ENCODE results near the gene TMC4.
A peak's percentile ranks its signal among the peaks of the same experiment; 100 is the strongest.

TMC4 gene

GRCh38 chr19:54133312-54133956 is 39.5 kb downstream of the TMC4 start:
- DNase-seq (ENCODE audit: low read depth) = no peak

GRCh38 chr19:54129617-54129996 is 43.4 kb downstream of the TMC4 start:
- DNase-seq (ENCODE audit: low read depth) = no peak

GRCh38 chr19:54128796-54129616 is 44.0 kb downstream of the TMC4 start:
- no peak for DNase-seq (ENCODE audit: low read depth)

- DNase-seq (ENCODE audit: low read depth) = no peak
These were observed 44.6 kb downstream of the TMC4 start for GRCh38 chr19:54128441-54128725.

GRCh38 chr19:54127688-54128440 is 45.1 kb downstream of the TMC4 start:
- no peak for DNase-seq (ENCODE audit: low read depth)

- no peak for DNase-seq (ENCODE audit: low read depth)
These were observed 47.2 kb downstream of the TMC4 start for GRCh38 chr19:54125713-54126112.

GRCh38 chr19:54124393-54124792 is 48.6 kb downstream of the TMC4 start:
- no peak for DNase-seq (ENCODE audit: low read depth)

- DNase-seq (ENCODE audit: low read depth) = no peak
These were observed 49.3 kb downstream of the TMC4 start for GRCh38 chr19:54123682-54124081.

- DNase-seq (ENCODE audit: low read depth) = no peak
These were observed 51.7 kb downstream of the TMC4 start for GRCh38 chr19:54121259-54121658.

- peak; percentile 90 for DNase-seq (ENCODE audit: low read depth)
These were observed 57.6 kb downstream of the TMC4 start, which contains the start of the genes PRPF31 and TFPT for GRCh38 chr19:54115109-54116063. Gene PRPF31 (plus strand): TSS chr19:54115754. CDS start chr19:54118279, 2,525 bp downstream. Gene TFPT (minus strand): TSS chr19:54115657. CDS start chr19:54115269, 388 bp downstream.

GRCh38 chr19:54114340-54115108 is 58.4 kb downstream of the TMC4 start:
- no peak for DNase-seq (ENCODE audit: low read depth)

Data from activated T-helper 1 cell treated with Interleukin-2 at 50 U/mL for 16 hours (primary cell).